Endodermal cell (in vitro differentiated cells): Measurements from ENCODE around the gene CTRB2. TPM values are rescaled to one million over a fixed set of nuclear protein-coding genes. Genes with fewer than 3 reads are reported as not detected.

Experiments used
- DNase-seq: peaks from one replicate; pipeline ENCODE4 v3.0.0-alpha.2; 2017
- H3K27ac ChIP-seq: 2 replicates; pipeline ENCODE4 v1.5.1; 2013; ENCODE audit warnings: mild to moderate bottlenecking, low read depth, low read length, moderate library complexity
- H3K27me3 ChIP-seq: 2 replicates; pipeline ENCODE4 v1.6.1; 2013; ENCODE audit warnings: mild to moderate bottlenecking, low read length, moderate library complexity; ENCODE audit not compliant: insufficient read depth, control insufficient read depth, poor library complexity, severe bottlenecking
- H3K36me3 ChIP-seq: 2 replicates; pipeline ENCODE4 v1.7.0; 2013; ENCODE audit warnings: mild to moderate bottlenecking, low read length, moderate library complexity; ENCODE audit not compliant: control insufficient read depth, insufficient read depth
- H3K4me1 ChIP-seq: one replicate; pipeline ENCODE4 v1.7.0; 2013; ENCODE audit warnings: low read length; ENCODE audit not compliant: control insufficient read depth, insufficient read depth
- H3K4me3 ChIP-seq: 2 replicates; pipeline ENCODE4 v1.5.1; 2013; ENCODE audit warnings: mild to moderate bottlenecking, low read length, moderate library complexity
- H3K9ac ChIP-seq: 2 replicates; pipeline ENCODE4 v1.6.1; 2013; ENCODE audit warnings: mild to moderate bottlenecking, low read length, moderate library complexity; ENCODE audit not compliant: poor library complexity, severe bottlenecking; ENCODE audit errors: extremely low read depth
- H3K9me3 ChIP-seq: 2 replicates; pipeline ENCODE4 v1.6.1; 2013; ENCODE audit warnings: mild to moderate bottlenecking, low read length, moderate library complexity; ENCODE audit not compliant: control insufficient read depth
- H3K27ac Mint-ChIP-seq: 2 replicates; pipeline ENCODE4 v1.8.0; 2020; ENCODE audit warnings: mixed read lengths
- H3K27me3 Mint-ChIP-seq: 2 replicates; pipeline ENCODE4 v1.8.0; 2021; ENCODE audit warnings: mild to moderate bottlenecking, mixed read lengths; ENCODE audit not compliant: insufficient read depth
- H3K36me3 Mint-ChIP-seq: 2 replicates; pipeline ENCODE4 v1.8.0; 2020; ENCODE audit warnings: low read depth, mixed read lengths
- H3K4me1 Mint-ChIP-seq: 2 replicates; pipeline ENCODE4 v1.8.0; 2020; ENCODE audit warnings: mixed read lengths
- H3K4me3 Mint-ChIP-seq: 2 replicates; pipeline ENCODE4 v1.8.0; 2020; ENCODE audit warnings: mild to moderate bottlenecking, moderate library complexity, mixed read lengths
- H3K9me3 Mint-ChIP-seq: 2 replicates; pipeline ENCODE4 v1.8.0; 2020; ENCODE audit warnings: mild to moderate bottlenecking, mixed read lengths
- whole genome bisulfite sequencing, 2 experiments: methylation state at CpG; one replicate each; pipeline versions ENCODE4 v1.1.5 to v1.1.7; 2013; ENCODE audit warnings: missing lambda C conversion rate in 2 of 2, mixed read lengths in 1 of 2; ENCODE audit not compliant: insufficient coverage in 1 of 2, insufficient read length in 1 of 2; 5-methylcytosine and 5-hydroxymethylcytosine counted together
- total RNA-seq, 2 donors: library from RNA; stranded (reverse); fragmentation: NEBNext Ultra II Directional in 1 of 2; extraction: Animal tissue kit (Norgen Biotek cat#: 25700) in 1 of 2; gene quantifications; 2 replicates in 1 of 2; 3 replicates in 1 of 2; pipeline ENCODE4 v1.2.1, GENCODE V29; 2021
- TF ChIP-seq, protein P1 (sequence below): fragments of 200-600 bp; sonication (generic); conservative IDR thresholded peaks from 2 replicates; pipeline ENCODE4 v1.5.0; 2021; ENCODE audit warnings: antibody characterized with exemption, mild to moderate bottlenecking

Gene CTRB2
- total RNA-seq, 2 donors from 2014 or later = not detected

DNA sequence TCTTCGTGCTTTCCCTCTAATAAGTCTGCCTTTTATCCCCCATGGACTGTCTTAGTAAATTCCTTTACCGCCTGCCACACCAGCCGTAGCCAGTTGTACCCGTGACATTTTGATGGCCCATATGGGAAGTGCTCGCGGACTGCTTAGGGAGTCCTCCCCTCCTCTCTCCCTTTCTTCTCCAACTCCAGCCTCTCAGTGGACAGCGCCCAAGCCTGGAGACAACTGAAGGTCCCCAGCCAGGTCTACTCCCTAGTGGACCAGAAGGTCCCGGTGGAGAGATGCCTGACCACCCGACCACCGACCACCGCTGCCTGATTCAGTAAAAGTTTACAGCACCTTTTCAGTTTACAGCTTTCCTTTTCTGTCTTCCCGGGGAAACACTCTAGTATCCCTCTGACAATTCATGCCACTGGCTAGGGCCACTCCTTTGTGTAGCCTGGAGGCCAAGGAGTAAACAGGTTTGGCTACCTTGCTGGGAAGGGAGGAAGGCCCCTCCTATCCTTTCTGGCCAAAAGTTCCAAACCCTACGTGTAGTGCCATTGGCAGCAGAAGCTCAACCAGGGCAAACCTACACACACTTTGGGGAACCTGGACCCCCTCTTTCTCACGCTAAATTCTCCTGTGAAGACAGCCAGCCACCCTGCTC lies 18.0 kb downstream of the CTRB2 start:
- H3K36me3 Mint-ChIP-seq = no peaks in the 10 kb centered on the region
- H3K27ac Mint-ChIP-seq = no peak overlapping the region
- WGBS, 2 experiments = 91 to 92% methylated on average over 10 to 14 of the region's 14 CpGs

DNA sequence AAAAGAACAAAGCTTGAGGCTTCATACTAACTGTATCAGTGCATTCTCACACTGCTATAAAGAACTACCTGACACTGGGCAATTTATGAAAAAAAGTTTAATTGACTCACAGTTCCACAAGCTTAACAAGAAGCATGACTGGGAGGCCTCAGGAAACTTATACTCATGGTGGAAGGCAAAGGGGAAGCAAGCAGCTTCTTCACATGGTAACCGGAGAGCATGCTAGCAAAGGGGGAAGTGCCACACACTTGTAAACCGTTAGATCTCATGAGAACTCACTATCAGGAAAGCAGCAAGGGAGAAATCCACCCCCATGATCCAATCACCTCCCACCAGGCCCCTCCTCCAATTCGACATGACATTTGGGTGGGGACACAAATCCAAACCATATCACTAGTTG lies 25.3 kb downstream of the CTRB2 start:
- H3K36me3 Mint-ChIP-seq = no peaks in the 10 kb centered on the region
- TF ChIP-seq, protein P1, sequence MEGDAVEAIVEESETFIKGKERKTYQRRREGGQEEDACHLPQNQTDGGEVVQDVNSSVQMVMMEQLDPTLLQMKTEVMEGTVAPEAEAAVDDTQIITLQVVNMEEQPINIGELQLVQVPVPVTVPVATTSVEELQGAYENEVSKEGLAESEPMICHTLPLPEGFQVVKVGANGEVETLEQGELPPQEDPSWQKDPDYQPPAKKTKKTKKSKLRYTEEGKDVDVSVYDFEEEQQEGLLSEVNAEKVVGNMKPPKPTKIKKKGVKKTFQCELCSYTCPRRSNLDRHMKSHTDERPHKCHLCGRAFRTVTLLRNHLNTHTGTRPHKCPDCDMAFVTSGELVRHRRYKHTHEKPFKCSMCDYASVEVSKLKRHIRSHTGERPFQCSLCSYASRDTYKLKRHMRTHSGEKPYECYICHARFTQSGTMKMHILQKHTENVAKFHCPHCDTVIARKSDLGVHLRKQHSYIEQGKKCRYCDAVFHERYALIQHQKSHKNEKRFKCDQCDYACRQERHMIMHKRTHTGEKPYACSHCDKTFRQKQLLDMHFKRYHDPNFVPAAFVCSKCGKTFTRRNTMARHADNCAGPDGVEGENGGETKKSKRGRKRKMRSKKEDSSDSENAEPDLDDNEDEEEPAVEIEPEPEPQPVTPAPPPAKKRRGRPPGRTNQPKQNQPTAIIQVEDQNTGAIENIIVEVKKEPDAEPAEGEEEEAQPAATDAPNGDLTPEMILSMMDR = no peak
- H3K27ac ChIP-seq = no peak overlapping the region
- peaks cover 12% of the 10 kb centered on the region for H3K9me3 Mint-ChIP-seq
- H3K27me3 ChIP-seq = no peaks in the 10 kb centered on the region
- H3K4me3 ChIP-seq = no peak overlapping the region
- WGBS, 2 experiments = 63 to 100% methylated on average over 1 to 3 of the region's 3 CpGs
- no peak overlapping the region for H3K4me3 Mint-ChIP-seq
- H3K27ac Mint-ChIP-seq = no peak overlapping the region
- H3K9me3 ChIP-seq = peaks cover 13% of the 10 kb centered on the region
- peaks cover 8% of the 10 kb centered on the region for H3K4me1 Mint-ChIP-seq
- no peaks in the 10 kb centered on the region for H3K4me1 ChIP-seq
- H3K27me3 Mint-ChIP-seq = peaks cover 5% of the 10 kb centered on the region
- H3K36me3 ChIP-seq = no peaks in the 10 kb centered on the region
- H3K9ac ChIP-seq = no peak overlapping the region
- no peak for DNase-seq

More for the DNA sequence above, 18.0 kb downstream of the CTRB2 start:
- Mint-ChIP-seq H3K9me3 (peaks cover 5% of the 10 kb centered on the region), H3K27me3 (peaks cover 15% of the 10 kb centered on the region), H3K4me3 (no peak overlapping the region), H3K4me1 (no peaks in the 10 kb centered on the region)
- Histone ChIP-seq H3K4me3 (no peak overlapping the region), H3K9me3 (no peaks in the 10 kb centered on the region), H3K27ac (no peak overlapping the region), H3K4me1 (no peaks in the 10 kb centered on the region), H3K9ac (no peak overlapping the region), H3K36me3 (no peaks in the 10 kb centered on the region), H3K27me3 (no peaks in the 10 kb centered on the region)
- TF ChIP-seq, protein P1 = no peak
- no peak for DNase-seq

DNA sequence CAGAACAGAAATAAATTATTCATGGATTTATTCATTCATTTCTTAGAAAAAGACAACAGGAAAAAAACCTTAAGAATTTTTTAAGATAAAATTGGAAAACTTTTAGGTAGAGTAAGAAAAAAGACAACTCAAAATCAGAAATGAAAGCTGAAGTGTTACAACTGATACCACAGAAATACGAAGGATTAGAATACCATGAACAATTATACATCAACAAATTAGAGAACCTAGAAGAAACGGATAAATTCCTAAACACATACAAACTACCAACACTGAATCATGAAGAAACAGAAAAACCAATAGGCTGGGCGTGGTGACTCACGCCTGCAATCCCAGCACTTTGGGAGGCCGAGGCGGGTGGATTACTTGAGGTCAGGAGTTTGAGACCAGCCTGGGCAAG lies 27.8 kb downstream of the CTRB2 start:
- H3K36me3 Mint-ChIP-seq = peaks cover 2% of the 10 kb centered on the region
- Histone ChIP-seq H3K27me3 (no peaks in the 10 kb centered on the region), H3K9me3 (peaks cover 34% of the 10 kb centered on the region), H3K4me3 (no peak overlapping the region), H3K9ac (no peak overlapping the region), H3K27ac (no peak overlapping the region), H3K36me3 (no peaks in the 10 kb centered on the region), H3K4me1 (no peaks in the 10 kb centered on the region)
- TF ChIP-seq, protein P1 = no peak
- no peak overlapping the region for H3K27ac Mint-ChIP-seq
- 92 to 100% methylated on average over 4 to 6 of the region's 6 CpGs for WGBS, 2 experiments
- peaks cover 8% of the 10 kb centered on the region for H3K4me1 Mint-ChIP-seq
- H3K4me3 Mint-ChIP-seq = no peak overlapping the region
- no peak for DNase-seq
- peaks cover 2% of the 10 kb centered on the region for H3K27me3 Mint-ChIP-seq
- H3K9me3 Mint-ChIP-seq = peaks cover 30% of the 10 kb centered on the region
